ENCODE data around the gene PBX3. TPM values are rescaled to one million over a fixed set of nuclear protein-coding genes. Genes with fewer than 3 reads are reported as not detected.

PBX3 gene
- total and polyA plus RNA-seq, 3 donors from 2014 or later: 21.0 to 56.1 (median 48.0) TPM

GRCh38 chr9:125732562-125732961, 14.6 kb upstream of the PBX3 start:
- Histone ChIP-seq H3K9me3 (no peaks in the 10 kb centered on the region), H3K27ac (no peak overlapping the region), H3K27me3 (no peaks in the 10 kb centered on the region), H3K36me3 (ENCODE audit: low read depth, missing control alignments) (no peaks in the 10 kb centered on the region), H3K4me1 (no peaks in the 10 kb centered on the region), H3K4me3 (no peak overlapping the region)
- DNase-seq: no peak
- TF ChIP-seq POLR2A (IDR thresholded peaks at IDR 0.05): no peak
- TF ChIP-seq, protein P1, sequence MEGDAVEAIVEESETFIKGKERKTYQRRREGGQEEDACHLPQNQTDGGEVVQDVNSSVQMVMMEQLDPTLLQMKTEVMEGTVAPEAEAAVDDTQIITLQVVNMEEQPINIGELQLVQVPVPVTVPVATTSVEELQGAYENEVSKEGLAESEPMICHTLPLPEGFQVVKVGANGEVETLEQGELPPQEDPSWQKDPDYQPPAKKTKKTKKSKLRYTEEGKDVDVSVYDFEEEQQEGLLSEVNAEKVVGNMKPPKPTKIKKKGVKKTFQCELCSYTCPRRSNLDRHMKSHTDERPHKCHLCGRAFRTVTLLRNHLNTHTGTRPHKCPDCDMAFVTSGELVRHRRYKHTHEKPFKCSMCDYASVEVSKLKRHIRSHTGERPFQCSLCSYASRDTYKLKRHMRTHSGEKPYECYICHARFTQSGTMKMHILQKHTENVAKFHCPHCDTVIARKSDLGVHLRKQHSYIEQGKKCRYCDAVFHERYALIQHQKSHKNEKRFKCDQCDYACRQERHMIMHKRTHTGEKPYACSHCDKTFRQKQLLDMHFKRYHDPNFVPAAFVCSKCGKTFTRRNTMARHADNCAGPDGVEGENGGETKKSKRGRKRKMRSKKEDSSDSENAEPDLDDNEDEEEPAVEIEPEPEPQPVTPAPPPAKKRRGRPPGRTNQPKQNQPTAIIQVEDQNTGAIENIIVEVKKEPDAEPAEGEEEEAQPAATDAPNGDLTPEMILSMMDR (IDR thresholded peaks at IDR 0.05): no peak
- WGBS, 2 donors: 98 to 100% methylated on average over 2 of the region's 2 CpGs
- intact Hi-C loops (cut with DNase I; ENCODE audit: low total_unique reads): no loop called here

DNA sequence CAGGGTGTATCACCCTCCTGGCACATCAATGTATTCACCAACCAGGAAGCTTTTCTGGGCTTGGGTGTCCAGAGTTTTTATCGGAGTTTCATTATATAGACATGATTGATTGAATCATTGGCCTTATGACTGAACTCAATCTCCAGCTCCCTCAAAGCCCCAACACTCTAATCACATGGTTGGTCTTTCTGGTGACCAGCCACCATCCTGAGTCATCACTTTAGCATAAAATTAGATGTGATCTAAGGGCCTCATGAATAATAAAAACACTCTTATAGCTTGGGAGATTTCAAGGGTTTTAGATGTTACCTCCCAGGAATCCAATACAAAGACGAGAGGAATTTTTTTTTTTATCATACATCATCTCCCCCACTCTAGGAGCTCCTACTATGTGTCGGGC, 7.7 kb upstream of the PBX3 start:
- intact Hi-C loops (cut with DNase I; ENCODE audit: low total_unique reads): no loop called here
- H3K9me3 ChIP-seq: no peaks in the 10 kb centered on the region
- H3K4me1 ChIP-seq: no peaks in the 10 kb centered on the region
- no peaks in the 10 kb centered on the region for H3K27me3 ChIP-seq
- 93 to 94% methylated on average over 3 of the region's 3 CpGs for WGBS, 2 donors
- TF ChIP-seq, protein P1 (IDR thresholded peaks at IDR 0.05): no peak
- no peak for TF ChIP-seq POLR2A (IDR thresholded peaks at IDR 0.05)
- no peaks in the 10 kb centered on the region for H3K36me3 ChIP-seq (ENCODE audit: low read depth, missing control alignments)
- no peak for DNase-seq
- no peak overlapping the region for H3K27ac ChIP-seq
- no peak overlapping the region for H3K4me3 ChIP-seq

DNA sequence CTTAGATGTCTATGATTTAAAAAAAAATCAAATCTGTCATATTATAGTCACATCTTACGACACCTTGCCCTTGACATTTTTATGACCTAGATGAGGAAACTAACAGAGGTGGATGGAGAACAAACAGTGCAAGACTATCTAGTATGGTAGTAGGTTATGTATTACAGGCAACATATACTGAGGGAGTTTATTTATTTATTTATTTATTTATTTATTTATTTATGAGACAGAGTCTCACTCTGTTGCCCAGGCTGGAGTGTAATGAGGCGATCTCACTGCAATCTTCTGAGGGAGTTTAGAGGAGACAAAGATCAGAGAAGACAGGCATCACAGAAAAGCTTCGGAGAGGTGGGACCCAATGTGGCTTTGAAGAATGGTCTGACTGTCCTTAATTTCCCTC, 4.5 kb upstream of the PBX3 start:
- 89 to 91% methylated on average over 3 of the region's 3 CpGs for WGBS, 2 donors
- H3K9me3 ChIP-seq: no peaks in the 10 kb centered on the region
- no peaks in the 10 kb centered on the region for H3K27me3 ChIP-seq
- no peak overlapping the region for H3K27ac ChIP-seq
- H3K4me3 ChIP-seq: no peak overlapping the region
- intact Hi-C loops (cut with DNase I; ENCODE audit: low total_unique reads): no loop called here
- H3K36me3 ChIP-seq (ENCODE audit: low read depth, missing control alignments): no peaks in the 10 kb centered on the region
- no peak for DNase-seq
- no peak for TF ChIP-seq POLR2A (IDR thresholded peaks at IDR 0.05)
- TF ChIP-seq, protein P1 (IDR thresholded peaks at IDR 0.05): no peak
- H3K4me1 ChIP-seq: no peaks in the 10 kb centered on the region

DNA sequence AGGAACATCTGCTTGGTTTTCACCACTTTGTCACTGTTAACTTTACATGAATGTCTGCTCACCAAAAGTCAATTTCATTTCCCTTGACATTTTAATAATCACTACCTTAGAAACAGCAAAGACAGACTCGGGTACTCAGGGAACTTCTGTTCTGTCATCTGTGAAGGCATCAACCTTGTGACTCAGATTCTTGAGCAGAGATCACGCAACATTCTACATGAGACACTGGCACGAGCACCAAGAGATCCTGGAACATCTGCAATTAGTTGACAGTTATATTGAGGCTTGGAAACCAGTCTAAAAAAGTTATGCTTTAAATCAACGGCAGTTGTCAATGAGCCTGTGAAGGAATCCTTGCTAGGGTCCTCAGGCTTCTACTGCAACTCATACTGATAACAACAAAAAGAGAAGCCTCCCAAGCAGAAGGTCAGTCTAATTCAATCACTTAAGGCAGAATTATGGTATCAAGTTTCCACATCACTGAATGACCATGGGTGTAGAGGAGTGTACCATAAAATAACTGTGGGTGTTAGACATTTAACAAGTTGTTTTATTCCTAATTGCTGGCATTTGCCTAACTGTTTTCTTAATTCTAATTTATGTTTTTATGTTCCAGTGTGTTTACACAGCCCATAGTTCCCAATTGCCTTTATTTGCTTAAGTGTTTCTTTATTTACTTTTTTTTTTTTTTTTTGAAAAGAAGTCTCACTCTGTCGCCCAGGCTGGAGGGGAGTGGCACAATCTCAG, 3.3 kb upstream of the PBX3 start:
- H3K36me3 ChIP-seq (ENCODE audit: low read depth, missing control alignments): no peaks in the 10 kb centered on the region
- intact Hi-C loops (cut with DNase I; ENCODE audit: low total_unique reads): no loop called here
- WGBS, 2 donors: 73% methylated on average over 5 of the region's 5 CpGs

More for the DNA sequence above, 3.3 kb upstream of the PBX3 start:
- no peak for TF ChIP-seq POLR2A (IDR thresholded peaks at IDR 0.05)
- TF ChIP-seq, protein P1 (IDR thresholded peaks at IDR 0.05): no peak
- Histone ChIP-seq H3K27ac (no peak overlapping the region), H3K27me3 (no peaks in the 10 kb centered on the region), H3K9me3 (no peaks in the 10 kb centered on the region), H3K4me1 (peaks cover 3% of the 10 kb centered on the region), H3K4me3 (no peak overlapping the region)
- DNase-seq: no peak
